BLaER1 (cell line): ENCODE measurements around the gene BRD7.

Source experiments
- H3K27ac ChIP-seq: shearing (Covaris generic); formaldehyde crosslinking; 2 replicates; pipeline ENCODE4 v1.8.1; 2022
- H3K27me3 ChIP-seq: shearing (Covaris generic); formaldehyde crosslinking; 2 replicates; pipeline ENCODE4 v1.8.1; 2022
- H3K36me3 ChIP-seq: shearing (Covaris generic); formaldehyde crosslinking; 2 replicates; pipeline ENCODE4 v1.8.1; 2022
- H3K4me1 ChIP-seq: shearing (Covaris generic); formaldehyde crosslinking; 2 replicates; pipeline ENCODE4 v1.8.1; 2022
- H3K4me2 ChIP-seq: shearing (Covaris generic); formaldehyde crosslinking; 2 replicates; pipeline ENCODE4 v1.8.1; 2022
- H3K4me3 ChIP-seq: shearing (Covaris generic); formaldehyde crosslinking; 2 replicates; pipeline ENCODE4 v1.8.1; 2022
- H3K9ac ChIP-seq: shearing (Covaris generic); formaldehyde crosslinking; 2 replicates; pipeline ENCODE4 v1.8.1; 2022
- H3K9me3 ChIP-seq: shearing (Covaris generic); formaldehyde crosslinking; 2 replicates; pipeline ENCODE4 v1.8.1; 2022
- H4K20me1 ChIP-seq: shearing (Covaris generic); formaldehyde crosslinking; 2 replicates; pipeline ENCODE4 v1.8.1; 2022
- Cebpa-rat ChIP-seq: shearing (Covaris generic); IDR thresholded peaks from 2 replicates; pipeline ENCODE4 v1.8.1; 2022

BRD7 gene

DNA sequence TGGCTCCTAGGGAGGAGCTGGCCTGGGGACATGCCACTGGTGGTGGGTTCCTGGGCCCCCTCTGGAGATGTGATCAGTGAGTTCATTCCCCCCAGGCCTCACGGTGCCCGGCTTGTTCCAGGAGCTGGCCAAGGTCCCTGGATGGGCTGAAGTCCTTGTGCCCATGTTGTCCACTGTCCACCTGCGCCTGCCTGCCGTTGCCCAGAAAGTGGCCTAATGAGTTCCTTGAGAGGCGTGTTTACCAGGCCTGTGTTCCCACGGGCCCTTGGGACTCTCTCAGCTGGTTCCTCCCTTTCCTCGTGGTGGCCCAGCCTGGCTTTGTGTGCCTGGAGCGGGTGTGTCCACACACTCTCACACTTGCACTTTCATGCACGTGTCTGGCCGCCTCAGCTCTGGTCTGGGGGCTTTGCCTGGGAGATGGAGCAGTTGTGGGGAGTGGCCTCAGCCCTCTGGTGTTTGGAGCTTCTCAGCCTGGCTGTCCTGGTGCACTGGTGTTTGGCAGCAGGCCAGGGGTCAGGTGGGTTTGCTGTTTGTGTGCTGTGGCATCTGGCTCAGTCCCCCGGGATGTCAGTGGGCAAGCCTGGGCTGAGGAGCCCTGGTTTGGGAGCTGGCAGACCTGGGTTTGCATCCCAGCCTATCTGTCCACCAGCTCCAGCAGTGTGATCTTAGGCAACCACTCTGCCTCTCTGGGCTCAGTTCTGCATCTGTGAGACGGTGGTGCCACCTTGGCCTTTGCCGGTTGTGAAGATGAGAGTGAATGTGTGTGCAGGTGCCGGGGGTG, 84.5 kb downstream of the BRD7 start:
- peaks cover 70% of the 10 kb centered on the region for H3K4me1 ChIP-seq
- peak overlapping the region; percentile 74 for H3K27ac ChIP-seq
- peak overlapping the region; percentile 93 for H3K4me2 ChIP-seq
- H3K9me3 ChIP-seq: peaks cover 10% of the 10 kb centered on the region
- no peak for TF ChIP-seq Cebpa-rat
- peak overlapping the region; percentile 59 for H3K9ac ChIP-seq
- peaks cover 68% of the 10 kb centered on the region for H4K20me1 ChIP-seq
- H3K36me3 ChIP-seq: peaks cover 17% of the 10 kb centered on the region
- 0 out of 2 replicates have a peak overlapping the region, but pooled peaks have one; percentile 6 for H3K4me3 ChIP-seq
- no peaks in the 10 kb centered on the region for H3K27me3 ChIP-seq

DNA sequence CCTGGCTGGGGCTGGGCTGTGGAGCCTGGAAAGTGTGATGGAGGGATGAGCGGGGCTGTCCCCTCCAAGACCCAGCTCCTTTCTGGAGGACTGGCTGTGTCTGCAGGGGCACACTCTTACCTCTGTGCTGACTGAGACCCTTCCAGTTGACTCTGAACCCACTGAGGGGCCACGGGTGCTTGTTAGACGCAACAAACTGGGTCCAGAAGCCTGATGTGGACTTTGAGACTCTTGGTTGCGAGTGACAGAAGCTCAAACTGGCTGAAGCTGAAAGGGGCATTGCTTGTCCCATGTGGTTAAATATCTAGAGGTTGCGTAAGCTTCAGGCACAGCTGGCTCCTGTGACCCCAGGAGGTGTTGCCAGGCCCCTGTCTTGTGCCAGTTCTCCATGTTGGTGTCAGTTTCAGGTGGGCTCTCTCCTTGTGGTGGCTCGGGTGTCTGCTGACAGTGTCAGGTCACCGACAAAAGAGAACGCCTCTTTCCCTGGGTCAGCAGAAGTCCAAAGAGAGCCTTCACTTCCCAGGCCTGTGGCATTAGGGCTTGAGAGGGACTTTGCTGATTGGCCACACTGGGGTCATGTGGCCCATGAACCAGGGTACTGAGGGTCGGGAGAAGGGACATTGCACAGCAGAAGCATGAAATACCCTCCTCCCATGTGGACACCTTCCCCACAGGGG, 85.7 kb downstream of the BRD7 start:
- Histone ChIP-seq H3K9me3 (peaks cover 10% of the 10 kb centered on the region), H3K4me3 (0 out of 2 replicates have a peak overlapping the region, but pooled peaks have one; percentile 6), H3K27me3 (no peaks in the 10 kb centered on the region), H3K27ac (peak overlapping the region; percentile 74), H3K9ac (peak overlapping the region; percentile 59), H3K4me2 (peak overlapping the region; percentile 93), H3K4me1 (peaks cover 82% of the 10 kb centered on the region), H4K20me1 (peaks cover 80% of the 10 kb centered on the region), H3K36me3 (peaks cover 10% of the 10 kb centered on the region)
- TF ChIP-seq Cebpa-rat: peak; percentile 94

DNA sequence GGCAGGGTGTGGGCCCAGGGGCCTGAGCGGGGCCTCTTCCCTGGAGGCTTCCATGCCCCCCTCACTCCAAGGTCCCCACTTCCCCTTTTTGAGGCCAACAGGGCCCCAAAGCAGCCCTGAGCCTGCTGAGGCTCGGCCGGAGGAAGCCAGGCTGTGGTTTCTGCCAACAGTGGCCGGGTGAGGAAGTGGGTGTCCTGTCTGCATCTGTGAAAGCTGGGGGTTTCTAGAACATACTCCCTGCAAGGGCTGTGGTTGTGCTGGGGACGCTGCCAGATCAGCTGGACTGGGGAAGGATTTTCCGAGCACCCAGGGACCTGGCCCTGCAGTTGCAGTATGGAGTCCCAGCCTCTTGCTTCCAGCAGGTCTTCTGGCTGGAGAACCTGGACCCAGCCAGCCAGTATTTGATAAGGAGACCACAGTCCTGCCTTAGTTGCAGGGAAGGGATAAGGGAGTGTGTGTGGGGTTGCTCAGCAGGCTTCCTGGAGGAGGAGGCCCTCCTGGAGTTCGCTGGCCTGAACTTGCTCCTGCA, 86.7 kb downstream of the BRD7 start:
- Histone ChIP-seq H3K9ac (peak overlapping the region; percentile 69; the same call in 1 of the 2 replicates), H3K4me3 (peak overlapping the region; percentile 55), H3K4me2 (peak overlapping the region; percentile 93), H3K27ac (peak overlapping the region; percentile 86), H4K20me1 (peaks cover 81% of the 10 kb centered on the region), H3K9me3 (peaks cover 10% of the 10 kb centered on the region), H3K27me3 (no peaks in the 10 kb centered on the region), H3K36me3 (peaks cover 5% of the 10 kb centered on the region), H3K4me1 (peaks cover 83% of the 10 kb centered on the region)
- no peak for TF ChIP-seq Cebpa-rat

DNA sequence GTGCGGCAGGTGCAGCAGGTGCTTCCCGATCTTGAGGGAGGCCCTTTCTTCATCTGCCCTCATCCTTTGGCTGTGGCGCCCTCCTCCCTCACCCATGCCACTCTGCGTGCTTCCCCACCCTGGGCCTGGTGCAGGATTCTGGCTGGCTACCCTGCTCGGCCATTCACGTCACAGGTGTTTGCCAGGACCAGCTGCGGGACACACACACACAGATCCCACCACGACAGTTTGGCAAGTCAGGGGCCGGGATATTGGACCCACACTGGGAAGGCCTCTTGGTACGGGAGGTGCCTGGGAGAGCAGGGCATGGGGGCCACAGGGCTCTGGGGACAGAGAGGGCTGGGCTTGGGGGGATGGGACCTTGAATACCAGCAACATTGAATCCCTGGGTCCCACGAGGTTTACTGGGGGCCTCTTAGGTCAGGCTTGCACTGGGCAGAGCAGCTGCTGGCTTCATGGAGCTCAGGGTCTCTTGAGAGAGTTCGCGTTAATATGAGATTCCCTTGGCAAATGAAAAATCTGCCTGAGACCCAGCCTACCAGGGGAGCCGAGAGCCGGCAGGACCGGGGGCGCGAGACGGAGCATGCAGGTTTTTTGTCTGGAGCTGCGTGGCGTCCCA, 87.3 kb downstream of the BRD7 start:
- TF ChIP-seq Cebpa-rat: no peak
- Histone ChIP-seq H4K20me1 (peaks cover 80% of the 10 kb centered on the region), H3K4me1 (peaks cover 88% of the 10 kb centered on the region), H3K9me3 (peaks cover 6% of the 10 kb centered on the region), H3K4me2 (peak overlapping the region; percentile 93), H3K36me3 (peaks cover 1% of the 10 kb centered on the region), H3K9ac (peak overlapping the region; percentile 69), H3K4me3 (peak overlapping the region; percentile 55), H3K27ac (peak overlapping the region; percentile 86), H3K27me3 (no peaks in the 10 kb centered on the region)

DNA sequence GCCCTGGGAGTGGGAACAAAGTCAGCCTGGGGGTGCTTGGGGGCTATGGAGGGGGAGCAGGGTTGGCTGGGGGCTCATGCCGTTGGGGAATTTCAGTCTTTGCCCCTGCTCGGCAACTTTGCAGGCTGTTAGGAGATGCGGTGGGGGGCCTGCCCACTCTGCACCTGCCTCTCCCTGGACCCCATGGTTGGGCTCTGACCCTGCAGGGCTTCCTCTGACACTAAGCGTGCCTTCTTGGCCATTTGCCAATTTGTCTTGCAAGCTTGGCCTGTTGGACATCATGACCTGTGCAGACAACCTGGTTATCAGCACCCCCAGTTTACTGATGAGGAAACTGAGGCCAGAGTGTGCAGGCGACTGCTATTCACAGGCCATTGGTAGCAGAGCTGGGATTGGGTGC, 87.9 kb downstream of the BRD7 start:
- peak overlapping the region; percentile 86 for H3K27ac ChIP-seq
- no peaks in the 10 kb centered on the region for H3K9me3 ChIP-seq
- peak overlapping the region; percentile 93 for H3K4me2 ChIP-seq
- peaks cover 75% of the 10 kb centered on the region for H4K20me1 ChIP-seq
- no peak for TF ChIP-seq Cebpa-rat
- peak overlapping the region; percentile 55 for H3K4me3 ChIP-seq
- H3K27me3 ChIP-seq: no peaks in the 10 kb centered on the region
- no peaks in the 10 kb centered on the region for H3K36me3 ChIP-seq
- H3K4me1 ChIP-seq: peaks cover 91% of the 10 kb centered on the region
- H3K9ac ChIP-seq: no peak overlapping the region

DNA sequence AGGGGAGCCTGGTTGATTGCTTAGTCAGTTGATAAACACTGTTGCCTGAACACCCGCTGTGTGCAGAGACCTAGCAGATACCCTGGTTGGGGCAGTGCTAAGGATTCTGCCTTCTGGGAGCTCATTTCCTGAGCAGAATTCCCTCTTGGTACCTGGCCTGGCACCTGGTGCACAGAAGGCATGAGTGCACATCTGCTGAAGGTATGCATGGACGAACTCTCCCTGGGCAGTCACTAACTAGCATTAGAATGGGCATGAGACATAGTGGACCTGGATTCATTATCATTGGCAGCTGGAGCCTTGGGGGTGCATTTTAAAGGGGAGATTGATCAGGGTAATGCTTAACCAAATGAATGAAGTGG, 89.3 kb downstream of the BRD7 start:
- Histone ChIP-seq H3K4me1 (peaks cover 91% of the 10 kb centered on the region), H3K4me2 (peak overlapping the region; percentile 68), H3K36me3 (no peaks in the 10 kb centered on the region), H3K9me3 (no peaks in the 10 kb centered on the region), H3K4me3 (no peak overlapping the region), H3K27ac (no peak overlapping the region), H3K9ac (no peak overlapping the region), H4K20me1 (peaks cover 60% of the 10 kb centered on the region), H3K27me3 (no peaks in the 10 kb centered on the region)
- no peak for TF ChIP-seq Cebpa-rat

DNA sequence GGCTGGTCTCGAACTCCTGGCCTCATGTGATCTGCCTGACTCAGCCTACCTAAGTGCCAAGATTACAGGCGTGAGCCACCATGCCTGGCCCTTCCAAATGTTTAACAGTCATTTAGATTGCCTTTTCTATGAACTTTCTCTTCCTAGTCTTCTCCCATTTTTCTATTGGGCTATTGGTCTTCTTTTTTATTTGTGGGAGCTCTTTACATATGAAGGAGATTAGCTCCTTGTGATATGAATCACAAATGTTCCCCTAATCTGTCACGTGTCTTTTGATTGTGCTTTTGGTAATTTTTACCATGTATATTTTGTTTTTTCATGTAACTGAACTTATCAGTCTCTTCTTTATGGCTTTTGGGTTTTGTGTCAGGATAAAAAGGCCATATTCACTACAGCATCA, 90.5 kb downstream of the BRD7 start:
- no peak overlapping the region for H3K4me3 ChIP-seq
- H3K9me3 ChIP-seq: no peaks in the 10 kb centered on the region
- no peaks in the 10 kb centered on the region for H3K27me3 ChIP-seq
- no peaks in the 10 kb centered on the region for H3K36me3 ChIP-seq
- peak overlapping the region; percentile 68 for H3K4me2 ChIP-seq
- TF ChIP-seq Cebpa-rat: no peak
- H3K4me1 ChIP-seq: peaks cover 91% of the 10 kb centered on the region
- H4K20me1 ChIP-seq: peaks cover 54% of the 10 kb centered on the region
- H3K27ac ChIP-seq: no peak overlapping the region
- no peak overlapping the region for H3K9ac ChIP-seq

DNA sequence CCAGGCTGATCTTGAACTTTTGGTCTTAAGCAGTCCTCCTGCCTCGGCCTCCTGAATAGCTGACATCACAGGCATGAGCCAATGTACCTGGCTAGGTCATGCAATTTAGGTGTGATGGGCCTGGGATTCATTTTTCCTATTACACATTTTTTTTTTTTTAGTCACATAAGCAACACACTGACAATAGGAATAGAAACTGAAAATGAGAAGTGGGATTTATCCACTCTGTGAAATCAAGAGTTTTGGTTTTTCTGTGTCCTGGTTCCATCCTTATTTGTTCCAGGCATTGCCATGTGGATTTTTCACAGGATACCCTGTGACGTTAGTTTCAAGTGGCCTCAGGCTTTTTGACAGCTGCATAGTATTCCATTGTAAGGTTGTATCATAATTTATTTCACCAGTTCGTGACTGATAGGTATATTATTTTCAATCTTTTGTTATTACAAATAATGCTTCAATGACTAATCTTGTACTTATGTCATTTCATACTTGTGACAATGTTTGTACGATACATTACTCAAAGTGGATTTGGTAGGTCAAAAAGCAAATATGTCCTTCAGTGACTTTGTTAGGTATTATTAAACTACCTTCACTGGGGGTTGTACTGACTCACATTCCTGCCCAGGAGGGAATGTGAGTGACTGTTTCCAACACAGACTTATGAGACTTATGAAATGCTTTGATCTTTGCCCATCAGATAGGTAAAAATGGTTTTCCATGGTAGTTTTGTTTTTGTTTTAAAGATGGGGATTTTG, 91.8 kb downstream of the BRD7 start:
- Histone ChIP-seq H4K20me1 (peaks cover 55% of the 10 kb centered on the region), H3K9ac (no peak overlapping the region), H3K36me3 (no peaks in the 10 kb centered on the region), H3K4me3 (no peak overlapping the region), H3K9me3 (no peaks in the 10 kb centered on the region), H3K4me1 (peaks cover 91% of the 10 kb centered on the region), H3K27me3 (no peaks in the 10 kb centered on the region), H3K4me2 (0 out of 2 replicates have a peak overlapping the region, but pooled peaks have one; percentile 27), H3K27ac (no peak overlapping the region)
- no peak for TF ChIP-seq Cebpa-rat

DNA sequence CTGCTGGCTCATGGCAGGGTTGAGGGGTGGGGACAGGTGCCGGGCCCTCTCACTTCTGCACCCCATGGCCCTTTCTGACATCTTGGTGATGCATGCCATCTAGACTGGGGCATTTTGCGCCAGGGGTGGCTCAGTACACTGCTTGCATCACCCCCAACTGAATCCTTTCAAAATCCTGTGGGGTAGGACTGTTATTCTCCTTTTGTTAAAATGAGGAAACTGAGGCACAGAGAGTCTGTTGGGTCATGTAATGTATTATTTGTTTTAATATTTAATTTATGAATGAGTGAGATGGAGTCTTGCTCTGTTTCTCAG, 92.5 kb downstream of the BRD7 start:
- Histone ChIP-seq H3K9ac (no peak overlapping the region), H3K27ac (no peak overlapping the region), H3K4me1 (peaks cover 92% of the 10 kb centered on the region), H3K9me3 (no peaks in the 10 kb centered on the region), H4K20me1 (peaks cover 56% of the 10 kb centered on the region), H3K36me3 (no peaks in the 10 kb centered on the region), H3K27me3 (no peaks in the 10 kb centered on the region), H3K4me2 (peak overlapping the region; percentile 99; the same call in 1 of the 2 replicates), H3K4me3 (no peak overlapping the region)
- no peak for TF ChIP-seq Cebpa-rat
